NCI-H2029 treated with DMSO at 0.1 percent for 48 hours (cell line): ENCODE results near the gene OXA1L.
A peak's percentile ranks its signal among the peaks of the same experiment; 100 is the strongest.
"Not testable (repeated sequence)": the region's sequence is repeated elsewhere in the genome, so short reads cannot be mapped to it uniquely, and the experiment has no call there.

Experiments used
- DNase-seq: peaks from one replicate; lab custom pipeline; 2025; lab: John Stamatoyannopoulos, UW

Gene OXA1L

GRCh38 chr14:22766457-22767322, at the start of gene OXA1L:
OXA1L (plus strand) TSS chr14:22766688; CDS start chr14:22766702, 14 bp downstream.
- DNase-seq = peak; percentile 100

DNA sequence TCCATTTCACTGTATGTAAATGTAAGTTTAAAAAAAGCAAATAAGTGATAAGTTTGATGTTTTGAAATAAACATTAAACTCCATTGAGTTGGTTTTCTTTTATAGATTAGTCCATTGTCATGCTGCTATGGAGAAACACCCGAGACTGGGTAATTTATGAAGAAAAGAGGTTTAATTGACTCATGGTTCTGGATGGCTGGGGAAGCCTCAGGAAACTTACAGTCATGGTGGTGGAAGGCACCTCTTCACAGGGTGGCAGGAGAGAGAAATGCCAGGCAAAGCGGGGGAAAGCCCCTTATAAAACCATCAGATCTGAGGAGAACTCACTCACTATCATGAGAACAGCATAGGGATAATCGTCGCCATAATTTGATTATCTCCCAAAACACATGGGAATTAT, 48.4 kb upstream of the OXA1L start:
- DNase-seq = no peak

- no peak for DNase-seq
Observed at GRCh38 chr14:22721213-22721612, 45.3 kb upstream of the OXA1L start.

GRCh38 chr14:22723815-22724214, 42.7 kb upstream of the OXA1L start:
- DNase-seq = no peak

GRCh38 chr14:22724847-22725246, 41.6 kb upstream of the OXA1L start:
- DNase-seq = not testable (repeated sequence)

DNA sequence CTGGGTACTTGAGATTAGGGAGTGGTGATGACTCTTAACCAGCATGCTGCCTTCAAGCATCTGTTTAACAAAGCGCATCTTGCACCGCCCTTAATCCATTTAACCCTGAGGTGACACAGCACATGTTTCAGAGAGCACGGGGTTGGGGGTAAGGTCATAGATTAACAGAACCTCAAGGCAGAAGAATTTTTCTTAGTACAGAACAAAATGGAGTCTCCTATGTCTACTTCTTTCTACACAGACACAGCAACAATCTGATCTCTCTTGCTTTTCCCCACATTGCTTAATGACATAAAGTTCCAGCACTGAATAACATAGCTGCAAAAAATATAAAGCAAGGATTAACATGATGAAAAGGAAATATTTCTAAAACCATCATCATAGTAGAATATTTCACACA, 41.1 kb upstream of the OXA1L start:
- not testable (repeated sequence) for DNase-seq

GRCh38 chr14:22726012-22726411, 40.5 kb upstream of the OXA1L start:
- no peak for DNase-seq

DNA sequence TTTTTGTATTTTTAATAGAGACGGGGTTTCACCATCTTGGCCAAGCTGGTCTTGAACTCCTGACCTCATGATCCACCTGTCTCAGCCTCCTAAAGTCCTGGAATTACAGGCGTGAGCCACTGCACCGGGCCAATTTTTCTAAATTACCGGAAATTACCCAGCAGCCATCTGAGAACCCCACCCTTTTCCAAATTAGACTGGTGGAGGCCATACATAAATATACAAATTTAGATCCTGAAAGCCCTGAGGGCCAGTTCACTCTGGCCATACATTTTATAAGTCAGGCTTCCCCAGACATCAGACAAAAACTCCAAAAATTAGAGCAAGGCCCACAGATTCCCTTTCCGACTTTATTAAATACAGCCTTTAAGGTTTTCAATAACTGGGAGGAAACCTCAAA, 34.4 kb upstream of the OXA1L start:
- not testable (repeated sequence) for DNase-seq

GRCh38 chr14:22733829-22734228, 32.7 kb upstream of the OXA1L start:
- no peak for DNase-seq

DNA sequence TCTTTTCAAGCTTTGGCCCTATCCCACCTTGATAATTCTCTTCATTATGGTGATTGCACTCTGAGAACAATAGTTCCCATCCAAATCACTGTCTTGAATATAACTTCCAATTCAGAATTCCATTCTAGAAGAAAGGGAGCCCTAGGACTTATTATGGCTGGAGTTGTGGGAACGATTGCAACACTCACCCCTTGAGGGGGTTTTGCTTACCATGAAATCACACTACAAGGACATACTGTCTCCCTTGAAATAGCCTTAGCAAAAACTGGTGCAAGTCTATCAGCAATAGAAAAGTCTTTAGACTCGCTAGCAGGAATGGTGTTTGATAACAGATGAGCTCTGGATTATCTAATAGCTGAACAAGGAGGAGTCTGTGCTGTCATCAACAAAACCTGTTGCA, 31.4 kb upstream of the OXA1L start:
- no peak for DNase-seq

GRCh38 chr14:22736384-22736783, 30.1 kb upstream of the OXA1L start:
- DNase-seq = not testable (repeated sequence)

- DNase-seq = no peak
Observed at GRCh38 chr14:22737052-22737451, 29.4 kb upstream of the OXA1L start.

DNA sequence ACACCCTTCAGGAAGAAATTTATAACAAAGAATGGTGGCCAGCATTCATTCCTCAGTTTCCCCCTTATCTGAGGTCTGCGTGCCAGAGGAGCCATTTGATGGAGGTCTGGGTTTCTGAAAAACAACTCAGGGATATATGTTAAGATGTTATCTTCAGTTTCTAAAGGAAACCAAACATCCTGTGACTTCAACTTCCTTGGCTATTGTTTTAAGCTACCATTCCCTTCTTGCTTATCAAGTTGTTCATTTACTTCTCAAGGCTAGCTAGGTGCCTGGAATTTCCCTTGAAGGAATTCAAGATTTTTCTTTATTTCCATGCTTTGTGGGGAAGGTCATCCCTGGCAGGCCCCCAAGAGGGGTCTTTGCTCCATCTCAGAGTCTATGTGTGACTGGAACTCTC, 27.1 kb upstream of the OXA1L start:
- DNase-seq = no peak

DNA sequence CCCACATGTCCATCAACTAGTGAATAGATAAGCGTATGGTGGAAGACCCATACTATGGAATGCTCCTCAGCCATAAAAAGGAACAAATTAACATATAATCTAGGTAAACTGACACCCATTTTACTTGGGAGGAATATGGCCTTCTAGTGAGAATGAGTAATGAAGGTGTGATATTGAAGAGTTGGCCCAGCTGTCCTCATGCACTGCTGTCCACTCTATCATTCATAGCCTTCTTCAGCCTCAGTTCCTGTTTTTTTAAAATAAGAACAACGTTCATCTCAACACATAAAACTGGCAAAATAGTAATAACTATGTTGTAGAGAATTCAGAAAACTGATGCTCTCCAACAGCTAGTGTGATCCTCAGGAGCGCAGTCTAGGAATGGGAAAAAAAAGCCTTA, 26.5 kb upstream of the OXA1L start:
- DNase-seq = no peak

DNA sequence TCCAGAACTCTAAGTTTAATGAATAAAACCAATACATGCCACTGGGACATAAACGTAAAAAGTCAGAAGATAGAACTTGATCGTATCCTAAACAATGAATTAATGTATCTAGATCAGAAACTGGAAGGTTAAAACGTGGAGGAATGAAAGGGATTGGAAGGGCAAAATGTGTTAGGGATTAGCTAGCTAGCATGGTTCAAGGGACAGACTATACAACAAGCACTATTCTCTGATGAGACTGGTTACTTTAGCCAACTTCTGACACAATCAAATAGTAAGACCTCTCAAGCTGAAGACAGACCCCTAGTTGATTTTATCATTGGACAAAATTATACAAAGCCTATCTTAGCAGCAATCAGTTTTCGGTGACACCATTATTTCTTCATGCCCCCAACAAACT, 18.7 kb upstream of the OXA1L start:
- DNase-seq = no peak

DNA sequence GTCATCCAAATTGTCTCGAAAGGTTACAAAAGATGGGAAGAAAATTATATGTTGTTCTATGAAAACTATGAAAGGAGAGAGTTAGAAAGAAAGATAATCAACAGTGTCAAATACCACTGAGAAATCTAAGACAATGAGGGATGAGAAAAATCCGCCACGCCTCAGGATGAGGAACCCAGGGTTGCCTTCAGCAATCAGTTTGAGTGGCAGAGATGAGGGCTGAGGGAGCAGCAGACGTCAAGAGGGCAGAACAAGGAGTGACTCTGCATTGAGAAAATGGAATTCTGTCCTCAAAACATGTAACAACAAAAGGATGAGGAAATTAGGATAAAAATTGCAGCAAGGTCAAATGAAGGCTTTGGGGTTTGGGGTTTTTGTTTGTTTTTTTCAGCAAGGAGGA, 18.3 kb upstream of the OXA1L start:
- DNase-seq = no peak

GRCh38 chr14:22748631-22749068, 17.8 kb upstream of the OXA1L start:
- no peak for DNase-seq

GRCh38 chr14:22752422-22752821, 14.1 kb upstream of the OXA1L start:
- no peak for DNase-seq

DNA sequence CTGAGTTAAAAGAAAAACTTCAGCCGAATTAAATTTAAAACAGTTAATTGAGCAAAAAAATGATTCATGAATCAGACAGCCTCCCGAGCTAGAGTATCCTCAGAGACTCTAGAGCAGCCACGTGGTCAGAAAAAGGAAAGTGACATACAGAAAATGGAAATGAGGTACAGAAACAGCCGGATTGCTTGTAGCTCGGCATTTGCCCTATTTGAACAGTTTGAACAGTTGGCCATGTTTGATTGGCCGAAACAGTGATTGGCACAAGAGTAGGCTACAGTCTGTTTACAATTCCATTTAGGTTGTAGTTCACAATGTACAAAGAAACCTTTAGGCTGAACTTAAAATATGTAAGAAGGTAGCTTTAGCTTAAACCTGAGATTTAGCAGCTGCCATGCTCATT, 12.9 kb upstream of the OXA1L start:
- no peak for DNase-seq

DNA sequence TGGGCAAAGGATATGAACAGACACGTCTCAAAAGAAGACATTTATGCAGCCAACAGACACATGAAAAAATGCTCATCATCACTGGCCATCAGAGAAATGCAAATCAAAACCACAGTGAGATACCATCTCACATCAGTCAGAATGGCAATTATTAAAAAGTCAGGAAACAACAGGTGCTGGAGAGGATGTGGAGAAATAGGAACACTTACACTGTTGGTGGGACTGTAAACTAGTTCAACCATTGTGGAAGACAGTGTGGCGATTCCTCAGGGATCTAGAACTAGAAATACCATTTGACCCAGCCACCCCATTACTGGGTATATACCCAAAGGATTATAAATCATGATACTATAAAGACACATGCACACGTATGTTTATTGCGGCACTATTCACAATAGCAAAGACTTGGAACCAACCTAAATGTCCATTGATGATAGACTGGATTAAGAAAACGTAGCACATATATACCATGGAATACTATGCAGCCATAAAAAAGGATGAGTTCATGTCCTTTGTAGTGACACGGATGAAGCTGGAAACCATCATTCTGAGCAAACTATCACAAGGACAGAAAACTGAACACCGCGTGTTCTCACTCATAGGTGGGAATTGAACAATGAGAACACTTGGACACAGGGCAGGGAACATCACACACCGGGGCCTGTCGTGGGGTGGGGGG, 8.4 kb upstream of the OXA1L start:
- DNase-seq = not testable (repeated sequence)

- DNase-seq = no peak
Observed at GRCh38 chr14:22761734-22762133, 4.8 kb upstream of the OXA1L start.

- no peak for DNase-seq
Observed at GRCh38 chr14:22764382-22764781, 2.1 kb upstream of the OXA1L start.

- no peak for DNase-seq
Observed at GRCh38 chr14:22767323-22767589, 768 bp downstream of the OXA1L start.

GRCh38 chr14:22768947-22769346, 2.5 kb downstream of the OXA1L start:
- no peak for DNase-seq
